ENCODE data around the gene C2CD4C. TPM values are rescaled to one million over a fixed set of nuclear protein-coding genes. Genes with fewer than 3 reads are reported as not detected.

Gene C2CD4C
- total and polyA plus RNA-seq, 12 donors: 0.17 to 3.2 (median 1.2) TPM; not detected in 1

DNA sequence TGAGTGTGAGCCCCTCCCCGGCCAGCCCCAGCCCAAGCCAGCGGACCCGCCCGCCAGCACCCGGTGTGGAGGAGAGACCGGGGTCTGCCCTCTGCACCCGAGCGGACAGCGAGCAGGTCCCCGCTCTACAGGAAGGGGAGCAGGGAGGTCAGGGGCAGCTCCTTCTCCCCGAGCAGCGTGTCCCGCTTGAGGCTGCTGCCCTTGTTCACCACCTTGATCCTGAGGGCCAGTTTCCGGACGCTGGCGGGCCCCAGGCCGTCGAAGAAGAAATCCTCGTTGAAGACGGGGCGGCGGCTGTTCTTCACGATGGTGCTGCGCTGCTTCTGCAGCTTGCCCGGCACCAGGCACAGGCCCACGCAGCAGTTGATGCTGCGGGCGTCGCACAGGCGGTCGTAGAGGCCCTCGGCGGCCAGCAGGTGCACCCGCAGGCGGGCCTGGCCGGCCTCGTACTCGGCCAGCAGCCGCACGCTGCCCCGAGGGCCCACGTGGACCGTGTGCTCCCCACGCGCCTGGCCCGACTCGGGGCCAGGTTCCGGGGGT lies 1.9 kb downstream of the C2CD4C start:
- 70 to 75% (median 73%) methylated on average over 9 to 48 of the region's 48 CpGs for WGBS, 4 donors
- intact Hi-C loops (cut with DNase I): no loop called here
- Histone ChIP-seq H3K27me3 (peaks cover 43% of the 10 kb centered on the region), H3K4me1 (replicated peaks in 1 of 2) (peaks cover 9 to 15% of the 10 kb centered on the region in 2 donors), H3K4me3 (no peak overlapping the region), H3K36me3 (replicated peaks in 1 of 2) (no peaks in the 10 kb centered on the region), H3K27ac (no peak overlapping the region), H3K9me3 (replicated peaks in 1 of 3) (no peaks in the 10 kb centered on the region)
- TF ChIP-seq POLR2A (IDR thresholded peaks at IDR 0.05): no peak
- TF ChIP-seq, protein P1, sequence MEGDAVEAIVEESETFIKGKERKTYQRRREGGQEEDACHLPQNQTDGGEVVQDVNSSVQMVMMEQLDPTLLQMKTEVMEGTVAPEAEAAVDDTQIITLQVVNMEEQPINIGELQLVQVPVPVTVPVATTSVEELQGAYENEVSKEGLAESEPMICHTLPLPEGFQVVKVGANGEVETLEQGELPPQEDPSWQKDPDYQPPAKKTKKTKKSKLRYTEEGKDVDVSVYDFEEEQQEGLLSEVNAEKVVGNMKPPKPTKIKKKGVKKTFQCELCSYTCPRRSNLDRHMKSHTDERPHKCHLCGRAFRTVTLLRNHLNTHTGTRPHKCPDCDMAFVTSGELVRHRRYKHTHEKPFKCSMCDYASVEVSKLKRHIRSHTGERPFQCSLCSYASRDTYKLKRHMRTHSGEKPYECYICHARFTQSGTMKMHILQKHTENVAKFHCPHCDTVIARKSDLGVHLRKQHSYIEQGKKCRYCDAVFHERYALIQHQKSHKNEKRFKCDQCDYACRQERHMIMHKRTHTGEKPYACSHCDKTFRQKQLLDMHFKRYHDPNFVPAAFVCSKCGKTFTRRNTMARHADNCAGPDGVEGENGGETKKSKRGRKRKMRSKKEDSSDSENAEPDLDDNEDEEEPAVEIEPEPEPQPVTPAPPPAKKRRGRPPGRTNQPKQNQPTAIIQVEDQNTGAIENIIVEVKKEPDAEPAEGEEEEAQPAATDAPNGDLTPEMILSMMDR (IDR thresholded peaks at IDR 0.05): no peak
- DNase-seq: no peak

DNA sequence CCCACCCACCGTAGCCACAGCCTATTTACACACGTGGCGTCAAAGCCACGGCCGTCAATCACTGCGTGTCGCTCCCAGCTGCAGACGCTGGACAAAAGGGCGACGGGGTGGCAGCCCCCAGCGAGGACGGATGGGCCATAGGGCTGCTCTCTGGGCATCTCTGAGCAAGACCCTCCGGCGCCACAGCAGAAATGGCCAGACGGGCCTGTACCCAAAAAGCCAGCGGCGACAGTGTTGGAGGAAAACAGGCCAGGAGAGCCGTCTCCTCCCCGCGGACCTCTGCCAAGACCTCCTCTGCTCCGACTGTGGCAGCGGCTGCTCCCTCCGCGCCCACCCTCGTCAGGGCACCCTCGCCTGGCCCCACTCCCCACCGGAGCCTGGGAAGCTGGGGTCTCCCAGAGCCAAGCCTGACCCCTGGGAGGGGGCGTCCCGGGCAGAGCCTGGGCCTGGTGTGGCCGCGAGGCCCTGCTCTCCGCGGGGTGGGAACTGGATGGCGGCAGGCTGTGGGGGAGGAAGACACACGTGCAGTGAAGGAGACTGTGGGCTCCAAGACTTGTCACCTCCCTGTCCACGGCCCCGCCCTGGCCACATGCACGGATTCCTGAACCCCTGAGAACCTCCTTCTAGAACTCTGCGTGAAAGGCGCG lies 2.7 kb downstream of the C2CD4C start:
- intact Hi-C loops (cut with DNase I): no loop called here
- TF ChIP-seq POLR2A (IDR thresholded peaks at IDR 0.05): no peak
- TF ChIP-seq, protein P1 (IDR thresholded peaks at IDR 0.05): no peak
- Histone ChIP-seq H3K36me3 (replicated peaks in 1 of 2) (no peaks in the 10 kb centered on the region), H3K27ac (no peak overlapping the region), H3K4me1 (replicated peaks in 1 of 2) (peaks cover 9 to 15% of the 10 kb centered on the region in 2 donors), H3K27me3 (peaks cover 44% of the 10 kb centered on the region), H3K9me3 (replicated peaks in 1 of 3) (no peaks in the 10 kb centered on the region), H3K4me3 (no peak overlapping the region)
- WGBS, 4 donors: 58 to 66% (median 62%) methylated on average over 22 to 41 of the region's 41 CpGs
- no peak for DNase-seq

DNA sequence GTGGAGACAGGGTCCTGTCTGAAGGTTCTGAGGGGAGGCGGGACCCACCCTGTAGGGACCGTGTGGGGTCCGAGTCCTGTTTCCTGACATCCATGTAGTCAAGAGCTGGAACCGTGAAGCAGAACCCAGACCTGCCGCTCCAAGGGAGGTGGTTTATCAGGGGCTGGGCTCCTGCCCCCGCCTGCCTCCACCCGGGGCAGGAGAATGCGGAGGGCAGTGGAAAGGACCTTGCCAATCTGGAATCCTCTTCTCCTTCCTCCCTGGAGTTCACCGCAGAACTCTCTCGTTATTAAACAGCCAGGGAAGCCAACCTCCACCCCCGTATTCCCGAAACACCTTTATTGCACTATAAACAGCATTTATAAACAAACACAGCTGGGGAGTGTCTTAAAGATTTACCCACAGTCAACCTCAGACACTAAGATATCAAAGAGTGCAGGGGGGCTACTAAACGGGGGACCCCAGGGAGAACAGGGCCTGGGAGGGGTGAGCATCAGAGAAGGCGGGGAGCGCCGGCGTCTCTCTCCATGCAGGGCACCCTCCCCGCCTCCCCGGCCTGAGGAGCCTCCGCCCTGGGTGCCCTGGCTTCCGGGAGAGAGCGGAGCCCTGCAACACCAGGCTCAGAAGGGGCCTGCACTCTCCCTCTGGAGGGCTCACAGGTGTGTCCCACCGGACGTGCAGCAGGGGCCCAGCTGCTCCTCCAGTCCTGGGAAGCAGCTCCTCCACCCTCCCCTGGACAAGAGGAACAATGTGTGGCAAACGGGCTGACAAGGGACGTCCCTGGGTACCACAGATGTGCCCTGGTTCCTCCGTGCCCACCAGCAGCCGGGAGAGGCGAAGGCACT lies 3.6 kb downstream of the C2CD4C start:
- H3K27ac ChIP-seq: no peak overlapping the region
- intact Hi-C loops (cut with DNase I): no loop called here
- H3K27me3 ChIP-seq: peaks cover 46% of the 10 kb centered on the region
- 39 to 52% (median 42%) methylated on average over 20 to 29 of the region's 29 CpGs for WGBS, 4 donors
- H3K4me3 ChIP-seq: no peak overlapping the region
- peaks cover 9 to 15% of the 10 kb centered on the region in 2 donors for H3K4me1 ChIP-seq (replicated peaks in 1 of 2)
- no peak for TF ChIP-seq POLR2A (IDR thresholded peaks at IDR 0.05)
- TF ChIP-seq, protein P1 (IDR thresholded peaks at IDR 0.05): no peak
- no peaks in the 10 kb centered on the region for H3K9me3 ChIP-seq (replicated peaks in 1 of 3)
- no peaks in the 10 kb centered on the region for H3K36me3 ChIP-seq (replicated peaks in 1 of 2)
- no peak for DNase-seq

All from adrenal gland (tissue), 12 donors.